Epithelial cell of proximal tubule (primary cell): ENCODE measurements around the gene FBH1. TPM values are rescaled to one million over a fixed set of nuclear protein-coding genes. Genes with fewer than 3 reads are reported as not detected.

Source experiments
- DNase-seq: peaks from one replicate; pipeline ENCODE4 v3.0.0-alpha.2; 2011; ENCODE audit warnings: low read depth
- H3K4me3 ChIP-seq: 2 replicates; pipeline ENCODE4 v1.5.1; 2011; ENCODE audit warnings: low read depth, mild to moderate bottlenecking, low read length
- total RNA-seq: library from RNA; depleted of rRNA; stranded (reverse); fragments of >200 nt; gene quantifications from 2 replicates; pipeline ENCODE4 v1.2.3, GENCODE V29; 2015
- TF ChIP-seq, protein P1 (sequence below): conservative IDR thresholded peaks from 2 replicates; pipeline ENCODE4 v1.5.1; 2012; ENCODE audit warnings: low read depth, mild to moderate bottlenecking, low read length

The FBH1 gene
- total RNA-seq, 1 donor from 2014 or later, result 48.3 TPM

DNA sequence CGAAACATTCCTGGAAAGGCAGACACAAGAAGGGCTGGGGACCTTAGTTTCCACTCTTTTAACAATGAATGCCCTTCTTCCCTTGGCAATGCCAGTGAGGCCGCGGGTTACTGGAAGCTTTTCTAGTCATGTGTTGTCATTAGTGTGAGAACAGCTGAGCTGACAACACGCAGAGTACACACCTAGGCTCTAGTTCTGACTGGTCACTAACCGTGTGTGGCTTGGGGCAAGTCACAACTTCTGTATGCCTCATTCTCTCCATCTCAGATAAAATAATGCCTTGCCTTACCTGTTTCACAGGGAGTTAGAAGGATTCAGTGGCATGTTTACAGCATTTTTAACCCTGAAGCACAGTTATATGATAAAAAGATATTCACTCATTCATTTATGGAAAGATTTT lies 31.7 kb downstream of the FBH1 start:
- no peak overlapping the region for H3K4me3 ChIP-seq
- TF ChIP-seq, protein P1, sequence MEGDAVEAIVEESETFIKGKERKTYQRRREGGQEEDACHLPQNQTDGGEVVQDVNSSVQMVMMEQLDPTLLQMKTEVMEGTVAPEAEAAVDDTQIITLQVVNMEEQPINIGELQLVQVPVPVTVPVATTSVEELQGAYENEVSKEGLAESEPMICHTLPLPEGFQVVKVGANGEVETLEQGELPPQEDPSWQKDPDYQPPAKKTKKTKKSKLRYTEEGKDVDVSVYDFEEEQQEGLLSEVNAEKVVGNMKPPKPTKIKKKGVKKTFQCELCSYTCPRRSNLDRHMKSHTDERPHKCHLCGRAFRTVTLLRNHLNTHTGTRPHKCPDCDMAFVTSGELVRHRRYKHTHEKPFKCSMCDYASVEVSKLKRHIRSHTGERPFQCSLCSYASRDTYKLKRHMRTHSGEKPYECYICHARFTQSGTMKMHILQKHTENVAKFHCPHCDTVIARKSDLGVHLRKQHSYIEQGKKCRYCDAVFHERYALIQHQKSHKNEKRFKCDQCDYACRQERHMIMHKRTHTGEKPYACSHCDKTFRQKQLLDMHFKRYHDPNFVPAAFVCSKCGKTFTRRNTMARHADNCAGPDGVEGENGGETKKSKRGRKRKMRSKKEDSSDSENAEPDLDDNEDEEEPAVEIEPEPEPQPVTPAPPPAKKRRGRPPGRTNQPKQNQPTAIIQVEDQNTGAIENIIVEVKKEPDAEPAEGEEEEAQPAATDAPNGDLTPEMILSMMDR, result no peak
- no peak for DNase-seq

DNA sequence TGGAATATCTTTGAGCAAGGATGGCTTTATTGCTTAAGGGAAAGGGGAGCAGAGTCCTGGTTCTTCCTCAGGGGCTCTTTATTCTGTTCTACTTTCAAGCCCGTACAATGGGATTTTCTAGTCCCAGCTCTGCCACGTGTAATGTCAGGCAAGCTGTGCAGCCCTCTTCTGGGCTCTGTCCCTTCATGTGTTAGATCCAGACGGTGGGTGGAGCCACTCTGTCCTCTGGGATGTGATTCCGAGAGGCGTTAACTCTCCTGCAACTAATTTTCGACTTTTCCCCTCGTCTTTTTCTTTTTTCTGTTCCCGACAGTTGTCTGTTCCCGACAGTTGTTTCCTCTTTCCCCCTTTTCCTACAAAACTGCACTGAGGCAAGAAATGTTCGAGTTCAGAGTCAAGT lies 34.8 kb downstream of the FBH1 start:
- no peak for DNase-seq
- H3K4me3 ChIP-seq, result no peak overlapping the region
- TF ChIP-seq, protein P1, result no peak

DNA sequence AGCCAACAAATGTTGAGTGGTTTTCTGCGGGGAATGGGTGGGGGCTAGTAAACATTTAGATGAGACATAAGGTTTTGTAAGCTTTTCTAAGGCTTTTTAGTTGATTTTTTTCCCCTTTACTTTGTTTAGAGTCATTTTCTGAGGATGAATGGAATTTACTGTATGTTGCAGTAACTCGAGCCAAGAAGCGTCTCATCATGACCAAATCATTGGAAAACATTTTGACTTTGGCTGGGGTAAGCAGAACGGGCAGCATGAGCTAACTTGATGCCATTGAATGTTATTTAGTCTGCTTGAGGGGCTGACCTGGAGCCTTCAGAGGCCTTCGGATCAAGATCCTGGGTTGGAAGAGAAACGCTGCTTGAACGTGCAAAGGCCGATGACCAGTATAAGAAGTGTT lies 37.3 kb downstream of the FBH1 start:
- TF ChIP-seq, protein P1, result no peak
- DNase-seq, result no peak
- no peak overlapping the region for H3K4me3 ChIP-seq

DNA sequence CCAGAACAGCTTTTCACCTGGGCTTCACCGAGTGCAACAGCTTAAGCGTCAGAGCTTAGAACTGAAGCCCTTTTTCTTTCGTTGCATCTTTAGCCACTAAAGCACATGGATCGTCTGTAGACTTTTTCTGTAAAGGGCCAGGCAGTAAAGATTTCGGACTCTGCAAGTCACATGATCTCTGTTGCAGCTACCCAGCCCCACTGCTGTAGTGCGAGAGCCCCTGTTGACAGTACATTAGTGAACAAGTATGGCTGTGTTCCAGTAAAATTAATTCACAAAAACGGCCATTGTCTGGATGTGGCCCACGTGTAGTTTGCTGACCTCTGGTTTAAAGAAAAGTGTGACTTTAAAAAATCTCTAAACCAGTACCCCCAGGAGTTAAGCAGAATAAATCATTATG lies 39.4 kb downstream of the FBH1 start:
- TF ChIP-seq, protein P1, result no peak

GRCh38 chr10:5930272-5930671 lies 40.2 kb downstream of the FBH1 start:
- TF ChIP-seq, protein P1, result no peak
- H3K4me3 ChIP-seq, result no peak overlapping the region

More for the DNA sequence above, 39.4 kb downstream of the FBH1 start:
- H3K4me3 ChIP-seq, result no peak overlapping the region
- DNase-seq, result no peak

GRCh38 chr10:5932345-5932744 lies 42.3 kb downstream of the FBH1 start:
- no peak overlapping the region for H3K4me3 ChIP-seq
- TF ChIP-seq, protein P1, result no peak
- no peak for DNase-seq

More at GRCh38 chr10:5930272-5930671, 40.2 kb downstream of the FBH1 start:
- no peak for DNase-seq

DNA sequence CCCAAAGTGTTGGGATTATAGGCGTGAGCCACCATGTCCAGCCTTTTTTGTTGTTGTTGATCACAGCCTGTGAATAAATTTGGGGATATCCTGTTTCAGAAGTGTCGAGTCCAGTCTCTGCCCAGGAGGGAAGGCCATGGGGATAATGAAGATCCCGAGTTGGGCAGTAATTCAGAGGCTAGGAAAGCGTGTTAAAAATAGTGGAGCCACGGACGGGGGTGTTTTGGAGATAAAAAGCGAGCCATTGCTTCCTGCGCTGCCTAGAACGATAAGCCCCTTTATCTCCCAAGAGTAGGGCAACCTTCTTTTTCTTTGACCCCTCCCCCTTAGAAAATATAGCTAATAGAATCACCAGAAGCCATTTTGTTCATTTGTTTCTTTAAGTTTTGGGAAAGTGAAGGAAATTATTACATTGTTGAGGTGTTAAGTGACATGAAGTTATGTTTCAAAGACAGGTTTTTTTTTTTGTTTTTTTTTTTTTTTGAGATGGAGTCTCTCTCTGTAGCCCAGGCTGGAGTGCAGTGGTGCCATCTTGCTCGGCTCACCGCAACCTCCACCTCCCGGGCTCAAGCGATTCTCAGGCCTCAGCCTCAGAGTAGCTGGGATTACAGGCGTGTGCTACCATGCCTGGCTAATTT lies 44.0 kb downstream of the FBH1 start:
- no peak for DNase-seq
- TF ChIP-seq, protein P1, result no peak
- no peak overlapping the region for H3K4me3 ChIP-seq
